Measurements from ENCODE around the gene OGT.
"Not testable (repeated sequence)": the region's sequence is repeated elsewhere in the genome, so short reads cannot be mapped to it uniquely, and the experiment has no call there.

GRCh38 chrX:71502080-71502479 is 30.8 kb upstream of the OGT start:
- not testable (repeated sequence) for TF ChIP-seq POLR2A, CTCF, EP300 (IDR thresholded peaks at IDR 0.05)

Data from tibial nerve (tissue), 4 donors.